ENCODE data around the gene EGLN2.

EGLN2 gene

DNA sequence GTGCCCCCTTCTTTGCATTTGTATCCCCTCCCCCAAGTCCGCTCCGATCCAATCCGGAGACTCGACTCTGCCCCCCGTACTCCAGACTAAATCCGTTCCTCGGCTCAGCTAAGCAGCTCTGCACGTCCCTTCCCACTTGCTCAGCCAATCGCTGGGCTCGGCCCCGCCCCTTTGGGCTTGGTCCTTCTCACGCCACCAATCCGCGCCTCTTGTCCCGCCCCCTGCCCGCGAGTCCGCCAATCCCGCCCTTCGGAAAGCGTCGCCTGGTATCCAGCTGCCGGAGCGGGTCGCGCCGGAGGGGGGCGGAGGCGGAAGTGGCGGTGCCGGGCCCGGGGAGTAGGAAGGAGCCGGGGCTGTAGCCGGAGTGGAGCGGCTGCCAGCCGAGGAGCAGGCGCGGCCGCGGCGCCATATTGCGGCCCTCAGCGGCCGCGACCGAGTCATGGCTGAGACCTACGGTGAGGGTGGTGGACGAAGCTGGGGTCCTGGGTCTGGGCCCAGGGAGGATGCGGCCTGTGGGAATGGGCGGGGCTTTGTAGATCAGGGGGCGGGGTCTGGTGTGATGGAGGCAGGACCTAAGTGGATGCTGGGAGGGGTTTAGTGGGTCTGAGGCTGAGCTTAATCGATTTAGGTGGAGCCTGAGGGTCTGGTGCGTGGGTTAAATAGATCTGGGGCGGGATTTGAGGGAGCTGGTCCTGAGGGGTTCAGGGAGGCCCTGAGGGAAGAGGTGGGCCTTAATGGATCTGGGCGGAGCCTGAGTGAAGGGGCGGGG, 20.9 kb upstream of the EGLN2 start, which contains the start of gene RAB4B:
Gene RAB4B, plus strand, starts transcription at position 311 of the 769 bp plus-strand sequence. Its CDS starts 129 bp downstream, at position 440.
- ATAC-seq (ENCODE audit: insufficient read depth, low read depth) (peak; percentile 79), DNase-seq (peak; percentile 100)
- Histone ChIP-seq H3K36me3 (ENCODE audit: insufficient read depth, low read length) (peaks cover 4% of the 10 kb centered on the region; the same call in 1 of the 2 replicates), H3K9ac (ENCODE audit: low read depth, low read length) (peak within 1 kb of the TSS; percentile 79), H3K27ac (ENCODE audit: low read length) (peak within 1 kb of the TSS; percentile 95), H3K4me1 (ENCODE audit: insufficient read depth, low read length) (peaks cover 21% of the 10 kb centered on the region), H3K79me2 (ENCODE audit: insufficient read depth, low read length) (peaks cover 13% of the 10 kb centered on the region), H2AFZ (ENCODE audit: low read depth, low read length) (peak within 1 kb of the TSS; percentile 86), H3K27me3 (ENCODE audit: insufficient read depth, low read length, poor library complexity) (no peaks in the 10 kb centered on the region), H3K4me2 (ENCODE audit: insufficient read depth, low read length) (peak within 1 kb of the TSS; percentile 92), H3K9me3 (ENCODE audit: insufficient read depth, low read length, severe bottlenecking) (no peaks in the 10 kb centered on the region), H3K4me3 (ENCODE audit: low read depth in 1 of 2, low read length in 2 of 2) (peak within 1 kb of the TSS; percentile 56 to 83; a peak in 3 of 4 replicates), H4K20me1 (ENCODE audit: insufficient read depth, low read length) (peaks cover 8% of the 10 kb centered on the region; the same call in 1 of the 2 replicates)
- TF ChIP-seq, protein P1, sequence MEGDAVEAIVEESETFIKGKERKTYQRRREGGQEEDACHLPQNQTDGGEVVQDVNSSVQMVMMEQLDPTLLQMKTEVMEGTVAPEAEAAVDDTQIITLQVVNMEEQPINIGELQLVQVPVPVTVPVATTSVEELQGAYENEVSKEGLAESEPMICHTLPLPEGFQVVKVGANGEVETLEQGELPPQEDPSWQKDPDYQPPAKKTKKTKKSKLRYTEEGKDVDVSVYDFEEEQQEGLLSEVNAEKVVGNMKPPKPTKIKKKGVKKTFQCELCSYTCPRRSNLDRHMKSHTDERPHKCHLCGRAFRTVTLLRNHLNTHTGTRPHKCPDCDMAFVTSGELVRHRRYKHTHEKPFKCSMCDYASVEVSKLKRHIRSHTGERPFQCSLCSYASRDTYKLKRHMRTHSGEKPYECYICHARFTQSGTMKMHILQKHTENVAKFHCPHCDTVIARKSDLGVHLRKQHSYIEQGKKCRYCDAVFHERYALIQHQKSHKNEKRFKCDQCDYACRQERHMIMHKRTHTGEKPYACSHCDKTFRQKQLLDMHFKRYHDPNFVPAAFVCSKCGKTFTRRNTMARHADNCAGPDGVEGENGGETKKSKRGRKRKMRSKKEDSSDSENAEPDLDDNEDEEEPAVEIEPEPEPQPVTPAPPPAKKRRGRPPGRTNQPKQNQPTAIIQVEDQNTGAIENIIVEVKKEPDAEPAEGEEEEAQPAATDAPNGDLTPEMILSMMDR (IDR thresholded peaks at IDR 0.05; ENCODE audit: borderline replicate concordance, extremely low read depth, low read length, poor library complexity, severe bottlenecking): no peak
- no peak for TF ChIP-seq EZH2 (IDR thresholded peaks at IDR 0.05; ENCODE audit: borderline replicate concordance, low read depth, low read length, severe bottlenecking)

DNA sequence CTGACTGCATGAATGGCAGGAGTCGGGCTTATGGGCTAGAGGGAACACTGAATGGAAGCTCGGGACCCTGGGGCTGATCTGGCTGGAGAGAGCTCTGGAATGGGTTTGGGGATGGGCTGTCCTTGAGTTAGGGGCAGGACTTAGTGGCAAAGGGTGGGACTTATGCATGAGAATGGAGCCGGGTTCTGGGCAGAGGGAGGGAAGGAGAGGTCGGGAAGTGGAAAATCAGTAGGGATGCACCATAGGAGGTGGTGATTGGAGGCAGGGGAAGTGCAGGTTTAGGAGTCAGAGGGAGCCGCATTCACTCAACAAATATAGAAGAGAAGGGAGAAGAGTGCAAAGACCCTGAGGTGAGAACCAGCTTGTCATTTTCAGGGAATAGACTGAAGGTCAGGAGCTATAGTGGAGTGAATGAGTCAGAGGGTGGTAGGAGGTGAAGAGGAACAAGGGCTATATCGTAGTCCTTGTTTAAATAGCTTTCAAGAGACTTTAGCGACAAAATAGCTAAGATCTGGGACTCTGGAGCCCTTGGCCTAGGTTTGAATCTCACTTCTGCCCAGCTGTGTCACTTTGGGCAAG, 20.2 kb upstream of the EGLN2 start:
- peaks cover 21% of the 10 kb centered on the region for H3K4me1 ChIP-seq (ENCODE audit: insufficient read depth, low read length)

DNA sequence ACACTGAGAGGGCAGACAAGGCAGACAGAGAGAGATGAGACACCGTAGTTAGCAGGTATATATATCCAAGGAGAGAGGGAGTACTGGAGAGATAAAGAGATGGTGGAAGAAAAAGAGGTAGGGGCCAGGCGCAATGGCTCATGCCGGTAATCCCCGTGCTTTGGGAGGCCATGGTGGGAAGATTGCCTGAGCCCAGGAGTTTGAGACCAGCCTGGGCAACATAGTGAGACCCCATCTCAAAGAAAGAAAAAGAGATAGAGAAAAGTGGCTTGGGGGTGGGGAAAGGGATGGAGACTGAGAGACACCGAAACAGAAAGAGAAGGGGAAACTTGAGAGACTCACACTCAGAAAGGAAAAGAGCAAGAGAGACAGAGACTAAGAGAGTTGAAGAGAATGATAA, 18.4 kb upstream of the EGLN2 start:
- Histone ChIP-seq H2AFZ (ENCODE audit: low read depth, low read length) (no peak overlapping the region), H3K79me2 (ENCODE audit: insufficient read depth, low read length) (peaks cover 13% of the 10 kb centered on the region), H3K9ac (ENCODE audit: low read depth, low read length) (no peak overlapping the region), H3K27me3 (ENCODE audit: insufficient read depth, low read length, poor library complexity) (no peaks in the 10 kb centered on the region), H3K36me3 (ENCODE audit: insufficient read depth, low read length) (peaks cover 4% of the 10 kb centered on the region; the same call in 1 of the 2 replicates), H3K4me1 (ENCODE audit: insufficient read depth, low read length) (peaks cover 21% of the 10 kb centered on the region), H3K4me2 (ENCODE audit: insufficient read depth, low read length) (no peak overlapping the region), H4K20me1 (ENCODE audit: insufficient read depth, low read length) (peaks cover 8% of the 10 kb centered on the region; the same call in 1 of the 2 replicates), H3K4me3 (ENCODE audit: low read depth in 1 of 2, low read length in 2 of 2) (no peak overlapping the region), H3K9me3 (ENCODE audit: insufficient read depth, low read length, severe bottlenecking) (no peaks in the 10 kb centered on the region), H3K27ac (ENCODE audit: low read length) (no peak overlapping the region)
- TF ChIP-seq, protein P1 (IDR thresholded peaks at IDR 0.05; ENCODE audit: borderline replicate concordance, extremely low read depth, low read length, poor library complexity, severe bottlenecking): no peak
- TF ChIP-seq EZH2 (IDR thresholded peaks at IDR 0.05; ENCODE audit: borderline replicate concordance, low read depth, low read length, severe bottlenecking): no peak
- DNase-seq: no peak
- ATAC-seq (ENCODE audit: insufficient read depth, low read depth): no peak

More for the DNA sequence above, 20.2 kb upstream of the EGLN2 start:
- Histone ChIP-seq H3K4me3 (ENCODE audit: low read depth in 1 of 2, low read length in 2 of 2) (peak overlapping the region; percentile 56 to 83; a peak in 3 of 4 replicates), H3K27ac (ENCODE audit: low read length) (peak overlapping the region; percentile 91), H3K79me2 (ENCODE audit: insufficient read depth, low read length) (peaks cover 13% of the 10 kb centered on the region), H3K9ac (ENCODE audit: low read depth, low read length) (peak overlapping the region; percentile 79), H4K20me1 (ENCODE audit: insufficient read depth, low read length) (peaks cover 8% of the 10 kb centered on the region; the same call in 1 of the 2 replicates), H3K36me3 (ENCODE audit: insufficient read depth, low read length) (peaks cover 4% of the 10 kb centered on the region; the same call in 1 of the 2 replicates), H3K27me3 (ENCODE audit: insufficient read depth, low read length, poor library complexity) (no peaks in the 10 kb centered on the region), H3K9me3 (ENCODE audit: insufficient read depth, low read length, severe bottlenecking) (no peaks in the 10 kb centered on the region), H3K4me2 (ENCODE audit: insufficient read depth, low read length) (peak overlapping the region; percentile 92), H2AFZ (ENCODE audit: low read depth, low read length) (peak overlapping the region; percentile 70)
- DNase-seq (no peak), ATAC-seq (ENCODE audit: insufficient read depth, low read depth) (no peak)
- TF ChIP-seq, protein P1 (IDR thresholded peaks at IDR 0.05; ENCODE audit: borderline replicate concordance, extremely low read depth, low read length, poor library complexity, severe bottlenecking): no peak
- TF ChIP-seq EZH2 (IDR thresholded peaks at IDR 0.05; ENCODE audit: borderline replicate concordance, low read depth, low read length, severe bottlenecking): no peak
